Measurements from ENCODE around the gene PAPLN. TPM values are rescaled to one million over a fixed set of nuclear protein-coding genes. Genes with fewer than 3 reads are reported as not detected.

Gene PAPLN
- total and polyA plus RNA-seq, 9 of the 15 experiments (the other 6 are each of a cell fraction or from before 2014, with no cell fraction given) = 0.43 to 3.5 (median 1.7) TPM

- no peak overlapping the region for H3K9ac ChIP-seq (ENCODE audit: insufficient read depth in 1 of 2, low read depth in 2 of 2, low read length in 2 of 2)
- no peaks in the 10 kb centered on the region for H3K9me1 ChIP-seq (ENCODE audit: control insufficient read depth, insufficient read depth, low read length)
- H2AFZ ChIP-seq (ENCODE audit: low read depth, low read length) = no peak overlapping the region
- ChIA-PET CTCF (ENCODE audit: low intra/inter-chr PET ratio) (no interaction called here), POLR2A (no interaction called here)
- BruUV-seq (replicated peaks) = no TSS peak
- H3K36me3 ChIP-seq (ENCODE audit: control insufficient read depth, insufficient read depth, low read length) = peaks cover 25% of the 10 kb centered on the region; the same call in 1 of the 3 replicates
- no peaks in the 10 kb centered on the region for H3K79me2 ChIP-seq (ENCODE audit: control insufficient read depth, insufficient read depth, low read length)
- H3K4me1 ChIP-seq (replicated peaks in 1 of 2; ENCODE audit: control insufficient read depth in 2 of 2, insufficient read depth in 2 of 2, low read length in 2 of 2) = no peaks in the 10 kb centered on the region
- H3K27me3 ChIP-seq (ENCODE audit: control insufficient read depth in 2 of 2, insufficient read depth in 2 of 2, low read length in 2 of 2) = no peaks in the 10 kb centered on the region
- H3K4me3 ChIP-seq = no peak overlapping the region
- ATAC-seq (no peak), FAIRE-seq (no peak), DNase-seq (ENCODE audit: extremely low read depth in 1 of 4, low spot score in 3 of 4) (no peak)
- no peak overlapping the region for H3K4me2 ChIP-seq (ENCODE audit: insufficient read depth, low read length)
- intact Hi-C loops (cut with micrococcal nuclease) (no loop called here), in situ Hi-C loops (cut with MboI) (no loop called here)
- TF ChIP-seq ZMIZ1 (IDR thresholded peaks at IDR 0.05; ENCODE audit: low read depth in 2 of 2, low read length in 2 of 2) (no peak), ATF7 (IDR thresholded peaks at IDR 0.05) (no peak)
- WGBS (ENCODE audit: insufficient coverage, low coverage, missing lambda C conversion rate) = 77% methylated on average over 4 of the region's 4 CpGs
- no peak overlapping the region for H3K27ac ChIP-seq (ENCODE audit: extremely low read depth, low read depth, low read length)
- H3K9me3 ChIP-seq (replicated peaks; ENCODE audit: control insufficient read depth, insufficient read depth, low read depth, low read length) = no peaks in the 10 kb centered on the region
- no peaks in the 10 kb centered on the region for H4K20me1 ChIP-seq (replicated peaks; ENCODE audit: control insufficient read depth, insufficient read depth, low read length)
These were observed 17.2 kb upstream of the PAPLN start for GRCh38 chr14:73220061-73220460.

- no peaks in the 10 kb centered on the region for H3K4me1 ChIP-seq (replicated peaks in 1 of 2; ENCODE audit: control insufficient read depth in 2 of 2, insufficient read depth in 2 of 2, low read length in 2 of 2)
- intact Hi-C loops (cut with micrococcal nuclease) = no loop called here
- no peaks in the 10 kb centered on the region for H4K20me1 ChIP-seq (replicated peaks; ENCODE audit: control insufficient read depth, insufficient read depth, low read length)
- H3K79me2 ChIP-seq (ENCODE audit: control insufficient read depth, insufficient read depth, low read length) = no peaks in the 10 kb centered on the region
- no TSS peak for BruUV-seq (replicated peaks)
- no peak overlapping the region for H3K4me3 ChIP-seq
- ChIA-PET CTCF (ENCODE audit: low intra/inter-chr PET ratio) (no interaction called here), POLR2A (no interaction called here)
- no peak overlapping the region for H2AFZ ChIP-seq (ENCODE audit: low read depth, low read length)
- ATAC-seq = no peak
- H3K27ac ChIP-seq (ENCODE audit: extremely low read depth, low read depth, low read length) = no peak overlapping the region
- no peak overlapping the region for H3K9ac ChIP-seq (ENCODE audit: insufficient read depth in 1 of 2, low read depth in 2 of 2, low read length in 2 of 2)
- in situ Hi-C loops (cut with MboI) = no loop called here
- no peaks in the 10 kb centered on the region for H3K9me3 ChIP-seq (replicated peaks; ENCODE audit: control insufficient read depth, insufficient read depth, low read depth, low read length)
- H3K9me1 ChIP-seq (ENCODE audit: control insufficient read depth, insufficient read depth, low read length) = no peaks in the 10 kb centered on the region
- no peaks in the 10 kb centered on the region for H3K27me3 ChIP-seq (ENCODE audit: control insufficient read depth in 2 of 2, insufficient read depth in 2 of 2, low read length in 2 of 2)
- no peak for FAIRE-seq
- peaks cover 25% of the 10 kb centered on the region; the same call in 1 of the 3 replicates for H3K36me3 ChIP-seq (ENCODE audit: control insufficient read depth, insufficient read depth, low read length)
- 95% methylated on average over 5 of the region's 5 CpGs for WGBS (ENCODE audit: insufficient coverage, low coverage, missing lambda C conversion rate)
- DNase-seq (ENCODE audit: extremely low read depth in 1 of 4, low spot score in 3 of 4) = no peak
- no peak overlapping the region for H3K4me2 ChIP-seq (ENCODE audit: insufficient read depth, low read length)
- TF ChIP-seq ZNF583 (CRISPR knock-in tag; IDR thresholded peaks at IDR 0.05) (no peak), GABPB2 (CRISPR knock-in tag; conservative IDR thresholded peaks at IDR 0.05) (no peak), ZMIZ1 (IDR thresholded peaks at IDR 0.05; ENCODE audit: low read depth in 2 of 2, low read length in 2 of 2) (no peak), ELK3 (CRISPR knock-in tag; IDR thresholded peaks at IDR 0.05) (no peak), HDAC1 (IDR thresholded peaks at IDR 0.05) (no peak), ETV1 (tag; conservative IDR thresholded peaks at IDR 0.05; ENCODE audit: low read depth) (no peak), FIP1L1 (IDR thresholded peaks at IDR 0.05; ENCODE audit: low read depth, low read length, poor library complexity, severe bottlenecking) (no peak)
These were observed 16.7 kb upstream of the PAPLN start for GRCh38 chr14:73220634-73221033.
